ENCODE measurements around the gene CCHCR1. TPM values are rescaled to one million over a fixed set of nuclear protein-coding genes. Genes with fewer than 3 reads are reported as not detected.
"Not testable (repeated sequence)": the region's sequence is repeated elsewhere in the genome, so short reads cannot be mapped to it uniquely, and the experiment has no call there.

CCHCR1 gene
- total and polyA plus RNA-seq, 9 of the 15 experiments (the other 6 are each of a cell fraction or from before 2014, with no cell fraction given) = 1.2 to 47.3 (median 32.0) TPM

- BruUV-seq (replicated peaks) = no TSS peak
- Histone ChIP-seq H3K4me1 (replicated peaks in 1 of 2; ENCODE audit: control insufficient read depth in 2 of 2, insufficient read depth in 2 of 2, low read length in 2 of 2) (no peaks in the 10 kb centered on the region; a peak in 1 of 5 replicates), H3K9me1 (ENCODE audit: control insufficient read depth, insufficient read depth, low read length) (no peaks in the 10 kb centered on the region), H3K27me3 (ENCODE audit: control insufficient read depth in 2 of 2, insufficient read depth in 2 of 2, low read length in 2 of 2) (no peaks in the 10 kb centered on the region), H3K4me2 (ENCODE audit: insufficient read depth, low read length) (no peak overlapping the region), H2AFZ (ENCODE audit: low read depth, low read length) (no peak overlapping the region), H3K27ac (ENCODE audit: extremely low read depth, low read depth, low read length) (no peak overlapping the region), H3K9ac (ENCODE audit: insufficient read depth in 1 of 2, low read depth in 2 of 2, low read length in 2 of 2) (peak overlapping the region in 1 of 2 experiments; percentile 52; a peak in 1 of 4 replicates), H3K9me3 (replicated peaks; ENCODE audit: control insufficient read depth, insufficient read depth, low read depth, low read length) (no peaks in the 10 kb centered on the region), H3K36me3 (ENCODE audit: control insufficient read depth, insufficient read depth, low read length) (no peaks in the 10 kb centered on the region), H4K20me1 (replicated peaks; ENCODE audit: control insufficient read depth, insufficient read depth, low read length) (no peaks in the 10 kb centered on the region), H3K79me2 (ENCODE audit: control insufficient read depth, insufficient read depth, low read length) (no peaks in the 10 kb centered on the region), H3K4me3 (no peak overlapping the region)
- 74% methylated on average over 24 of the region's 24 CpGs for WGBS (ENCODE audit: insufficient coverage, low coverage, missing lambda C conversion rate)
- DNase-seq (ENCODE audit: extremely low read depth in 1 of 4, low spot score in 3 of 4) (no peak), FAIRE-seq (no peak), ATAC-seq (no peak)
- intact Hi-C loops (cut with micrococcal nuclease) (no loop called here), in situ Hi-C loops (cut with MboI) (no loop called here)
- TF ChIP-seq ZNF695 (CRISPR knock-in tag; IDR thresholded peaks at IDR 0.05) = no peak
- TF ChIP-seq U2AF2 (optimal IDR thresholded peaks at IDR 0.05; ENCODE audit: low read depth, low read length) = no peak
- no peak for TF ChIP-seq SMC3 (conservative IDR thresholded peaks at IDR 0.05; ENCODE audit: insufficient read depth, low read depth, low read length)
- no peak for TF ChIP-seq HCFC1 (IDR thresholded peaks at IDR 0.05; ENCODE audit: low read depth, low read length)
- no peak for TF ChIP-seq SP1 (CRISPR knock-in tag; IDR thresholded peaks at IDR 0.05)
- TF ChIP-seq KAT8 (IDR thresholded peaks at IDR 0.05; ENCODE audit: low read depth) = no peak
- TF ChIP-seq FOXP1 (CRISPR knock-in tag; IDR thresholded peaks at IDR 0.05) = no peak
- no peak for TF ChIP-seq RBBP5 (IDR thresholded peaks at IDR 0.05; ENCODE audit: borderline replicate concordance, insufficient read depth, low read length, poor library complexity, severe bottlenecking)
- no peak for TF ChIP-seq BCL6 (CRISPR knock-in tag; IDR thresholded peaks at IDR 0.05)
- ChIA-PET POLR2A (no interaction called here), CTCF (ENCODE audit: low intra/inter-chr PET ratio) (no interaction called here)
Observed at GRCh38 chr6:31186052-31186734, 28.6 kb upstream of the CCHCR1 start.

GRCh38 chr6:31185695-31186051, 28.1 kb upstream of the CCHCR1 start:
- H4K20me1 ChIP-seq (replicated peaks; ENCODE audit: control insufficient read depth, insufficient read depth, low read length); H3K4me1 ChIP-seq (replicated peaks in 1 of 2; ENCODE audit: control insufficient read depth in 2 of 2, insufficient read depth in 2 of 2, low read length in 2 of 2); DNase-seq (ENCODE audit: extremely low read depth in 1 of 4, low spot score in 3 of 4); H3K9me1 ChIP-seq (ENCODE audit: control insufficient read depth, insufficient read depth, low read length); H3K27ac ChIP-seq (ENCODE audit: extremely low read depth, low read depth, low read length); H3K27me3 ChIP-seq (ENCODE audit: control insufficient read depth in 2 of 2, insufficient read depth in 2 of 2, low read length in 2 of 2); H3K9ac ChIP-seq (ENCODE audit: insufficient read depth in 1 of 2, low read depth in 2 of 2, low read length in 2 of 2); BruUV-seq (replicated peaks); H3K36me3 ChIP-seq (ENCODE audit: control insufficient read depth, insufficient read depth, low read length); intact Hi-C loops (cut with micrococcal nuclease); H2AFZ ChIP-seq (ENCODE audit: low read depth, low read length); H3K4me2 ChIP-seq (ENCODE audit: insufficient read depth, low read length); ATAC-seq; in situ Hi-C loops (cut with MboI); H3K9me3 ChIP-seq (replicated peaks; ENCODE audit: control insufficient read depth, insufficient read depth, low read depth, low read length); CTCF ChIA-PET (ENCODE audit: low intra/inter-chr PET ratio); H3K4me3 ChIP-seq; FAIRE-seq; H3K79me2 ChIP-seq (ENCODE audit: control insufficient read depth, insufficient read depth, low read length): not testable (repeated sequence)
- POLR2A ChIA-PET = interaction anchor here (1.2 kb wide), 1 partner anchor 13 kb away, joined by 3 read pairs; no protein-coding TSS in a partner anchor
- 73% methylated on average over 4 of the region's 4 CpGs for WGBS (ENCODE audit: insufficient coverage, low coverage, missing lambda C conversion rate)

GRCh38 chr6:31183859-31184258, 26.3 kb upstream of the CCHCR1 start:
- ATAC-seq; H3K4me3 ChIP-seq; H3K36me3 ChIP-seq (ENCODE audit: control insufficient read depth, insufficient read depth, low read length); in situ Hi-C loops (cut with MboI); H3K79me2 ChIP-seq (ENCODE audit: control insufficient read depth, insufficient read depth, low read length); H3K9me3 ChIP-seq (replicated peaks; ENCODE audit: control insufficient read depth, insufficient read depth, low read depth, low read length); H3K27me3 ChIP-seq (ENCODE audit: control insufficient read depth in 2 of 2, insufficient read depth in 2 of 2, low read length in 2 of 2); BruUV-seq (replicated peaks); H3K9me1 ChIP-seq (ENCODE audit: control insufficient read depth, insufficient read depth, low read length); H4K20me1 ChIP-seq (replicated peaks; ENCODE audit: control insufficient read depth, insufficient read depth, low read length); FAIRE-seq; H3K4me1 ChIP-seq (replicated peaks in 1 of 2; ENCODE audit: control insufficient read depth in 2 of 2, insufficient read depth in 2 of 2, low read length in 2 of 2); H2AFZ ChIP-seq (ENCODE audit: low read depth, low read length); H3K27ac ChIP-seq (ENCODE audit: extremely low read depth, low read depth, low read length); intact Hi-C loops (cut with micrococcal nuclease); DNase-seq (ENCODE audit: extremely low read depth in 1 of 4, low spot score in 3 of 4); CTCF ChIA-PET (ENCODE audit: low intra/inter-chr PET ratio); H3K9ac ChIP-seq (ENCODE audit: insufficient read depth in 1 of 2, low read depth in 2 of 2, low read length in 2 of 2); H3K4me2 ChIP-seq (ENCODE audit: insufficient read depth, low read length): not testable (repeated sequence)
- POLR2A ChIA-PET = interaction anchor here (0.7 to 1.4 kb wide), 3 partner anchors 9 to 35 kb away, joined by 4 to 5 read pairs (median 5); partner anchors contain the start of gene TCF19
- 30% methylated on average over 6 of the region's 6 CpGs for WGBS (ENCODE audit: insufficient coverage, low coverage, missing lambda C conversion rate)
